NCI-H187 (cell line): ENCODE data around the gene SCYGR1.
"Not testable (repeated sequence)": the region's sequence is repeated elsewhere in the genome, so short reads cannot be mapped to it uniquely, and the experiment has no call there.

Experiments
- DNase-seq, 2 experiments: peaks; one replicate each; lab custom pipeline; 2025; lab: John Stamatoyannopoulos, UW

The SCYGR1 gene

DNA sequence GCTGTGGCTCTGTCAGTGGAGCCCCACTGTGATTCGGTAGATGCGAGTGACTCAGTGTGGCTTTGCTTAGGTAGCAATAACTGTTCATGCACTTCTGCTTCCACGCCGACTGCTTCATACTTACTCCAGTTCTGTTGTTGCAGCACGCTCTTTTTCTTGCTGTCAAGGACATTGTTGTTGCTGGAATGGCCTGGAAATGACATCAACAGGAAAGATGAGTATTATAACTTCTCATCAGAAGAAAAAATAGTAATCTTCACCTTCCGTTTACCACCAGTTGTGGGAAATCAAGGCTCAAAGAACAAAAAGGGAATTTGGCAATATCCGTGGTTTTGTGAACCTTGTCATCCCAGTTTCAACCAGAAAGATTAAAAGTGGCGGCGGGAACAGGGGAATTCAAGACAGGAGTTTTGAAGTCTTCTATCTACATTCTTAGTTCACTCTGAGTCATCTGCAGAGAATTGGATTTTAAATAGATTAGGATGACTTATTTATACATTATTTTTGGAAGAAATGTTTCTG is 16.9 kb downstream of the SCYGR1 start:
- no peak for DNase-seq

DNA sequence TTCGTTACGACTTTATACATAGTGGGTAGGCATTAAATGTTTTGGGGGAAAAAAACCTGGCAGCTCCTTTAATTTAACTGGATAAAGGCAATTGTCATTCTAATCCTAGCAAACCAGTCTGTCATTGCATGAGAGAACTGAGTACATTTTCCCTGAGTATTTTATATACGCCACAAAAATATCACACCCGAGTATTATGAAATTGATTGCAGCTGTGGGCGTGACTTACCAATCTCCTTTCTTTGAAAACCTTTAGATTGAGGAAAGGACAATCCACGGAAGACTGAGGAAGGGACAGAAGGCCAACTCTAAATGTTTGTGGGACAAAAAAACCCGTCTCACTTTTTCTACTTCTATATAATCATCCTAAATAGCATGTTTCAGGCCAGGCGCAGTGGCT is 17.7 kb downstream of the SCYGR1 start:
- DNase-seq: no peak

DNA sequence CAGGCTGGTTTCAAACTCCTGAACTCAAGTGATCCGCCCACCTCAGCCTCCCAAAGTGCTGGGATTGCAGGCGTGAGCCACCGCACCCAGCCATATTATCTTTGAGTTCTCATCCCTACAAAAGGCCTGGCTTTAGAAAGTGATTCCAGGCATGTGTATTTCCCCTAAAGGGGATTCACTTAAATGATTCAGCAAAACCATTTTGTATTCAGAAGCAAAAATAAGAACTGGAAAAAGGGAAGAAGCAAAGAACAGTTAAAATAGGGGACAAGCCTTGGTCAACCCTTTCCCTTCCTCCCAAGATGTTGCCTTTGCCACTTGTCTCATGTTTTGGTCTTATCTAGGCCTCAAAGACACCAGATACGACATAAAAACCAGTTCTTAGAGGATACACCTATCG is 19.2 kb downstream of the SCYGR1 start:
- DNase-seq: no peak

DNA sequence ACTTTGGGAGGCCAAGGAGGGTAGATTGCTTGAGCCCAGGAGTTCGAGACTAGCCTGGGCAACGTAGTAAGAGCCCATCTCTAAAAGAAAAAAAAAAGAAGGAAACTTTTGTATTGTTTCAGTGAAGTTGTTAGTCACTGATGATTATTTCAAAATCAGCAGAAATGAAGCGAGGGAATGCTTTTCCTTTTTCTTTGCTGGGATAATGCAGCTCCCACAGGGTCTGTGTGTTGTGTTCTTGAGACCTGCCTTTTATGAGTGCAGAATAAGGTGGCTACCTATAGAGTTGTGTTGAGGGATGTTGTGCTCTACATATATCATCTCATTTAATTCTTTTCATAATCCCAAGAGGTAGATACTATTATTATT is 20.3 kb downstream of the SCYGR1 start:
- DNase-seq: no peak

DNA sequence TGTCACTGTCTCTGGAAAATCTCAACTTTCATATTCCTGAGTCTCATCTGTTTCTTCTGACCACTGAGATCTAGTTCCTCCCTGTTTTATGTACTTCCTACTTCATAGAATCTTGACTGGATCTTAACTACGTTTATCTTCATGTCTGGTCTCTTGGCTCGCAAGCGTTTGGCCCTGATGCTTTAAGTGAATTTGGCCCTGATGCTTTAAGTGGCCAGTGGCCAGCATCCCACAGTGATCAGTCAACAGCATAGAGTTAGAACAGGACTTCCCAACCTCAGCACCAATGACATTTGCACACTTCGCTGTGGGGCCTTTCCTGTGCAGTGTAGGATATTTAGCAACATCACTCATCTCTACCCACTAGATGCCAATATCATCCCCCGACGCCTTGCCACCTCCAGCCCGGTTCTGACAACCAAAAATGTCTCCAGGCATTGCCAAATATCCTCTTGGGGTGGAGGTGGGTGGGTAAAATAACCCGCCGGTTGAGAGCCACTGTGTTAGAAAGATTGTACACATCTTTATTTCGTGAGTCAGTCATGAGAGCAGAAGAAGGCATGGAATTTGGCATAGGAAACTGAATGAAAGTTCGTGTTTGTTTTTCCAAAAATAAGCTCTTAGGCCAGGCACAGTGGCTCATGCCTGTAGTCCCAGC is 20.9 kb downstream of the SCYGR1 start:
- no peak for DNase-seq

DNA sequence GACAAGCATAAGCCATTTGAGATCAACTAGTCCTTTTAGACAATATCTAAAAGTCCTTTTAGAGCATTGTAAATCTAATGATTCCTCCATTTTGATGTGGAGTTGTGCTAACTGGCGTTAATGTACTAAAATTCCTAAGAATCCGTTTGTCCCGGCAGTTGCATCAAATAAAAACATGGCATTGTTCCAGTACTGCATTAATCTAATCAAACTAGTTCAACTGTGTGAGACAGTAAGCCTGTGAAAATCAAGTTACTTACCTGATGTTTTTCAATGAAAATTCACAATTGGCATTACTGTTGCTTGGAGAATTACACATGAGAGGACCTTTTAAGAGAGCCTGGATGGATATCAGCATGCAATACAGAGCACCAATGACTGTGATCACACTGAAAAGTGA is 21.9 kb downstream of the SCYGR1 start:
- DNase-seq: no peak

DNA sequence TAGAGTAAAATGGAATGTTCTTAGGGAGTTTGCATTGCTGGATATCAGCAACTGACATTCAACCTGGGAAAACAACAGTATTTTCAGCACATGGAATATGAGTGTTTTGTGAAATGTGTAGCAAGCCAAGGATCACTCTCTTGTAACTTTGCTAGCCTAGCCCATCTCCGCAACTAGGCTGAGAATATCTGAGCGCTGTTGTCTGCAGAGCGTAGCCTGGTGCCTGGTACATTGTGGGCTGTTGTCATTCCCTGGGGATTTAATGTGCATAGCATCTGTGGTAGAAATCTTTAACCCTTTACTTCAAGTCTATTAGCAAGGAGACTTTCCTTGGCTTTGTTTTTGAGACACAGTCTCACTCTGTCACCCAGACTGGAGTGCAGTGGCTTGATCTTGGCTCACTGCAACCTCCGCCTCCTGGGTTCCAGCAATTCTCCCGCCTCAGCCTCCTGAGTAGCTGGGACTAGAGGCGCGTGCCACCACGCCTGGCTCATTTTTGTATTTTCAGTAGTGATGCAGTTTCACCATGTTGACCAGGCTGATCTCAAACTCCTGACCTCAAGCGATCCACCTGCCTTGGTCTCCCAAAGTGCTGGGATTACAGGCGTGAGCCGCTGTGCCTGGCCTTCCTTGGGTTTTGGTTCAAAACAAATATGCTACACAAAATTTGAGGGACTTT is 23.0 kb downstream of the SCYGR1 start:
- not testable (repeated sequence) for DNase-seq

DNA sequence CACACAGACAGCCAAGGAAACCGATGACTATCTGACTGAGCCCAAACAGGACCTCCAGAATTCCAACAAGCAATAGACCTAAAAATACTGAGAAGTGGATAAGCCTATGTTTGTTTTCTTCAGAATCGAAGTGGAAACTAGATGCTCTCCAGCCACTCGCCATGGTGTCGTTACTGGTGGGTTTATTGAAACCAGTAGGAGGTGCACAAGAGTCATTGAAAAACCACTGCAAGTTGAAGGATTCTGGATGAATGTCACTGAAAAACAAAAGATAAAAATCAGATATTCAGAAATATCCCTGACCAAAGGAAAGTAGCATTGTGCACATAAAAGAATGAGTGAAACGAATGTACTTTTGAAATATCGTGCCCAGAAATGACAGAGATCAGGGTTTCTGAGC is 24.0 kb downstream of the SCYGR1 start:
- DNase-seq: no peak

DNA sequence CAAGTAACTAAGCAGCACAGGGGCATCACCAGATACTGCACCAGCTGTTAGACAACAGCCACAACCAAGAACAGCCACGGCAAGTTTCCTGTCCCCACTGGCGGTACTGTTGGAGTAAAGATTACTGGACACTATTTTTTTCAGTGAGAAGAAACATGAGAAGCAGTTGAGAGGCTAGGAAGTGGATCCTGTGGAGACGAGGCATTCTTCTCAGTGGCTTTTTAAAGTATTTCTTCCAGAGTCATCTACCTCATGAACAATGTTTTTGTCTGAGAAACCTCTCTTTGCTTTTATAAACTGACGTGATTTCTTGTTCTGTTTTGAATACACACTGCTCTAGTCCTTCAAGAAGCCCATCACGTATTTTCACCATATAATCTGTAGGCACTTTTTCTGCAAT is 27.4 kb downstream of the SCYGR1 start:
- no peak for DNase-seq

DNA sequence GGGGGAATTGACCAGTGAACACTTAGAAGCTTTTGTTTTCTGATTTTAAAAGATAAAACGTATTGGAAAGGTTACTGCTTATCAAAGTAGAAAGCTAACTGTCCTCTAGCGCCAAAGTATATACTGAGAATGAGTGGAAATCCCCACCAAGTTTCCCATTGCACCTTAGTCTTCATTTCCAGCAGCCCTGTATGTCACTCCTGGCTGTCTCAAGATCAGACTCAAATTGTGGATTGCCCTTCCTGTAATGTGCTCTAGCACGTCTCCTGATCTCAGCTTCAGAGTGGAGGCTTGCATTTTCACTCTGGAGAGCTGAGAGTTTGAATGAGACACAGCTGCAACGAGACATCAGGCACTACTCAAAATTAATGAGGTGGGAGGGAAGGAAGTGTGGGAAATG is 36.1 kb downstream of the SCYGR1 start:
- DNase-seq: no peak

DNA sequence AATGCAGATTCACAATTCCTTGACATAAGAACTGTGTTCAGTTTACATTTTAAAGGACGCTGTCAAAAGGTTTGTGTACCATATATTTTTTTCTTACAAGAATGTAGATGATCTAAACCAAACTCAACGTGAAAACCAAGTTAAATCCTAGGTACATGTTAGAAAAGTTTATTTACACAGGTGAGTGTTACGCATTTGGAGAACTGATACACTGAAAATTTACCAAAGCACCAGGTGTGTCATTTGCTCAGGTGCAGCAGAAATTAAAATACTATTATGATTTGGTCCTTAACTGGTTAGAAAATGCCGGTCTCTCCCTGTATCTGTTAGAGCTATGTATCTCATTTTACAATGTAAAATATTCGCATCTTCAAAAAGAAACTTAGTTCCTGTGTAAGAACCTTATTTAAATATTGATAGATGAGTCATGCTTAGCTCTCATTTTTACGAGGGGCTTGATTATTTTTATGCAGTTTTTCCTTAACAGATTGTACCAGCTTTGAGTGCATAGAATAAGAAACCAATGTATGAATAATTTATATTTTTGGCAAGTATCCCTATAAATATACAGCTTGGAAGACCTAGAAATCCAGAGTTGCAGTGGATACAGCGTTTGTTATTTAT is 37.6 kb downstream of the SCYGR1 start:
- no peak for DNase-seq

DNA sequence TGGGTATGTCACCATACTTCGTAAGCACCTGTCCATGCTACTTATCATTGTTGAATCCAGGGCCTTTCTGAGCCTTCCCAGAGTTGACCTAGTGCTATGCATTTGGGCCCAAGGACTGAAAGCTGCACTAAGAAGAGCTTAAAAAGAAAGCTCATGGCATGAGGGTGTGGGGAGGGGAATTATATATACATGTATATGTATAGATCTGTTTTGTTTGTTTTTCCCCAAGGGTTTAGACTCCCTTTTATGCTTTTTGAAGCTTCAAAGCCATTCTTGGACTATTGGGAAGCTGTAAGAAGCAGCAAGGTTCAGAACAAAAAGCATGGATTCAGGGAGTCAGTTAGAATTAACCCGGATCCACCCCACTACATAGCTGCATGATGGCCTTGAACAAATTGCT is 39.4 kb downstream of the SCYGR1 start:
- DNase-seq: no peak

DNA sequence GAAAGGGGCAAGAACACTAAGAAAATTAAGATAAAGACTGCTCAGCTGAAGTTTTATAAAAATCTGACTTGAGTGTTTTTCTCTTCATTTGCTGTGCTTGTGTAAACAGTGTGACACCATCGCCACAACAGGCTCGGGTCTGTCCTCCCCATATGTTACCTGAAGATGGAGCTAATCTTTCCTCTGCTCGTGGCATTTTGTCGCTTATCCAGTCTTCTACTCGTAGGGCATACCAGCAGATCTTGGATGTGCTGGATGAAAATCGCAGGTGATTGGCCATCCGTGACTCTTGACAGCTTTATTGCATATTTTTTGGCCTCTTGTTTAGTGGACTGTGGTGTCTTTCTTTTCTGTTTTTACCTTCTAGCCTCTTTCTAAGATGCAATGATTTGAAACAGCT is 40.6 kb downstream of the SCYGR1 start:
- no peak for DNase-seq

DNA sequence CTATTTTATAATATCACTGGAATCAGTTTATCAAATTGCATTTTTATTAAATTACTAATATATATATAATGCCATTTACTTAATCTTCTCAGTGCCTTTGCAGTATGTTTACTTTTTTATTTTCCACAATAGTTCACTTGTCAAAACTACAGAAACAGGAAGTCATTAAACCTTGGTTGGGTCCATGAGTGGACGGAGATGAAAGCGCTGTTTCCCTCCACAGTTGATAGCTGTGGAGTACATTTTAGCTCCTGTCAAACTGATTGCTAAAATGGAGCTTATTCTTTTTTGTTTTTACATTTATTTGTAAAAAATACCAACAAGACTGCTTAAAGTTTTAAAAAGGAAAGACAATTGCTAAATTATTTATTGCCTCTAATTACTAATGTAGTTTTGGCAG is 43.5 kb downstream of the SCYGR1 start:
- no peak for DNase-seq

DNA sequence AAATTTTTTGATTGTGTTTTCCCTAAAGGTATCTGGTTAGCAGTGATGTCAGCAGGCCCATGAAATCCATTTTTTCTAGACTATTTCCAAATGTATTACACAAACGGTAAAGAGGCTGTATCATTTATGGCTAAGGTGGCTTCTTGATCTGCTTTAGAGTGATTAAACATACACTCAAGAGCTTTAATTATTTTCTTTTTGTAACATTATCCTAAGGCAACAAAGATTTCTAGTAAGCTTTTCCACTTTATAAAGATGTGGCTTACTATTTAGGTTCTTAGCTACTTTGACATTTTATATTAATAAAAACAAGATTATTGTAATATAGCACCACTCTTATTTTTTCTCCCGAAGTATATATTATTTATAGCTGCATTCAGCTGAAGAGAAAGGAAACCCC is 46.2 kb downstream of the SCYGR1 start:
- no peak for DNase-seq

DNA sequence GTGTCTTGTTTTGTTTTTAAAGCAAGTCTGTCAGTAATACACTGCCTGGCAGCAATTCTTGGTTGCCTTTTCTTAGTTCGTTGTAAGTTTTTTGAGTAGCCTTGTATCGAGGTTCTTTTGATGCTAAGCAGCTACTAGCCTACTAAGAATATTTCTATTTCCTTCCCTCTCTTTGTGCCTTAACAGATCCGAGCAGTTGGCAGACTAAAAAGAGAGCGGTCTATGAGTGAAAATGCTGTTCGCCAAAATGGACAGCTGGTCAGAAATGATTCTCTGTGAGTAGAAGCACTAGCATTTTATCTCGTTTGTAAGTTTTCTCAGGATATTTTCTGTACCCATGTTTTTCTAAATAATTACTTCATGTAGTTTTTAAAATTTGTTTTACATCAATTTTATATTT is 47.6 kb downstream of the SCYGR1 start:
- DNase-seq: no peak

DNA sequence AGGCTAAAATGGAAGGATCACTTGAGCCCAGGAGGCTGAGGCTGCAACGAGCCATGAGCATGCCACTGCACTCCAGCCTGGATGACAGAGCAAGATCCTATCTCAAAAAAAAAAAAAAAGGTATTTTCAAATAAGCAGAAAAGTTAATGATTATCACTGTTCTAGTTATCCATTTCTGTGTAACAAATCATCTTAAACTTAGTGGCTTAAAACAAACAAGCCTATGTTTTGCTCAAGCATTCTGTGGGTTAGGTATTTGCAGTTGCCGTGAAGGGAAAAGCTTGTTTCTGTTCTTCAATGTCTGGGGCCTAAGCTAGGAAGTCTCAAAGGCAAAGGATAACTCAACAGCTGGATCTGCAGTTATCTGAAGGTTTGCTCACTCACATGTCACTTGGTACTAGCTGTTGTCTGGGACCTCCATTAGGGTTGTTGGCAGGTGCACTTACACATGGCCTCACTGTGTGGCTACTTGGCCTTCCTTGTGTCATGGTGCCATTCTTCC is 48.6 kb downstream of the SCYGR1 start:
- no peak for DNase-seq
